Mesothelial cell of epicardium (in vitro differentiated cells): ENCODE measurements around the gene BMP2K. TPM values are rescaled to one million over a fixed set of nuclear protein-coding genes. Genes with fewer than 3 reads are reported as not detected.
"Not testable (repeated sequence)": the region's sequence is repeated elsewhere in the genome, so short reads cannot be mapped to it uniquely, and the experiment has no call there.

Source experiments
- DNase-seq, 2 experiments: peaks; one replicate each; pipeline ENCODE4 v3.0.0; 2021; ENCODE audit warnings: low spot score in 2 of 2; ENCODE audit not compliant: unreplicated experiment in 2 of 2
- H3K27ac Mint-ChIP-seq: 2 replicates; pipeline ENCODE4 v1.8.0; 2021; ENCODE audit warnings: mixed read lengths
- H3K27me3 Mint-ChIP-seq: 2 replicates; pipeline ENCODE4 v1.8.0; 2021; ENCODE audit warnings: low read depth, mixed read lengths
- H3K36me3 Mint-ChIP-seq: 2 replicates; pipeline ENCODE4 v1.8.0; 2021; ENCODE audit warnings: mixed read lengths
- H3K4me1 Mint-ChIP-seq: 2 replicates; pipeline ENCODE4 v1.8.0; 2021; ENCODE audit warnings: mixed read lengths
- H3K4me3 Mint-ChIP-seq: 2 replicates; pipeline ENCODE4 v1.8.0; 2021; ENCODE audit warnings: mild to moderate bottlenecking, moderate library complexity, mixed read lengths
- H3K9me3 Mint-ChIP-seq: 2 replicates; pipeline ENCODE4 v1.8.0; 2021; ENCODE audit warnings: mixed read lengths
- CTCF ChIP-seq: fragments of 200-600 bp; sonication (generic); IDR thresholded peaks from one replicate; pipeline ENCODE4 v1.5.0; 2021; ENCODE audit warnings: antibody characterized with exemption; ENCODE audit not compliant: unreplicated experiment
- total RNA-seq: library from RNA; stranded (reverse); gene quantifications from 3 replicates; pipeline ENCODE4 v1.2.1, GENCODE V29; 2021

The BMP2K gene
- total RNA-seq, 1 donor from 2014 or later: 23.2 TPM

DNA sequence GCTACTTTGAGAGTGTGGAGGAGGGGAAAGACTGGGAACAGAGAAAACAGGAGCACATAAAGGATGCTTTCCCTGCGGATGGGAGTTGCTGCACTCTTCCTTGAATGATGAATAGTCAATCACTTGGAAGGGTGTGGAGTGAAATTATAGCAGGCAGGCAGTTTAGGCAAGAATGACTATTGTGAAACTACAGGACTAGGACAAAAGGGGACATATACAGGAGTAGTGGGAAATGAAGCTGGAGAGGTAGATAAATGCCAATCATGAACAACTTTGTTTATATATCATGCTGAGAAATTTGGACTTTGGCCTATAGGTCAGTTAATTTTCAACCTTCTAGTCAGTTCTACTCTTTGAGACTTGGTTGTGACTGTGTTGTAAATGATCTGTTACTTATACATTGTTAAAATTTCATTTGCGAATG, 86.2 kb downstream of the BMP2K start:
- TF ChIP-seq CTCF: no peak
- H3K4me1 Mint-ChIP-seq: peaks cover 1% of the 10 kb centered on the region
- H3K27ac Mint-ChIP-seq: no peak overlapping the region

GRCh38 chr4:78863254-78863869, 87.2 kb downstream of the BMP2K start:
- TF ChIP-seq CTCF: no peak
- no peak for DNase-seq
- Mint-ChIP-seq H3K9me3 (no peaks in the 10 kb centered on the region), H3K27me3 (no peaks in the 10 kb centered on the region), H3K4me3 (no peak overlapping the region), H3K27ac (no peak overlapping the region), H3K4me1 (peaks cover 1% of the 10 kb centered on the region), H3K36me3 (peaks cover 4% of the 10 kb centered on the region)

More for the DNA sequence above, 86.2 kb downstream of the BMP2K start:
- no peaks in the 10 kb centered on the region for H3K36me3 Mint-ChIP-seq
- H3K9me3 Mint-ChIP-seq: no peaks in the 10 kb centered on the region
- H3K27me3 Mint-ChIP-seq: no peaks in the 10 kb centered on the region
- H3K4me3 Mint-ChIP-seq: no peak overlapping the region
- DNase-seq: no peak

- Mint-ChIP-seq H3K27me3 (no peaks in the 10 kb centered on the region), H3K4me3 (no peak overlapping the region), H3K9me3 (no peaks in the 10 kb centered on the region), H3K4me1 (peaks cover 1% of the 10 kb centered on the region), H3K36me3 (peaks cover 6% of the 10 kb centered on the region), H3K27ac (no peak overlapping the region)
- DNase-seq: no peak
- TF ChIP-seq CTCF: no peak
Observed at GRCh38 chr4:78863991-78864390, 87.8 kb downstream of the BMP2K start.

GRCh38 chr4:78864405-78865024, 88.4 kb downstream of the BMP2K start:
- TF ChIP-seq CTCF: peak; percentile 77
- H3K27me3 Mint-ChIP-seq: no peaks in the 10 kb centered on the region
- no peaks in the 10 kb centered on the region for H3K9me3 Mint-ChIP-seq
- peaks cover 6% of the 10 kb centered on the region for H3K36me3 Mint-ChIP-seq
- H3K27ac Mint-ChIP-seq: no peak overlapping the region
- no peak overlapping the region for H3K4me3 Mint-ChIP-seq
- no peak for DNase-seq
- H3K4me1 Mint-ChIP-seq: peaks cover 1% of the 10 kb centered on the region

DNA sequence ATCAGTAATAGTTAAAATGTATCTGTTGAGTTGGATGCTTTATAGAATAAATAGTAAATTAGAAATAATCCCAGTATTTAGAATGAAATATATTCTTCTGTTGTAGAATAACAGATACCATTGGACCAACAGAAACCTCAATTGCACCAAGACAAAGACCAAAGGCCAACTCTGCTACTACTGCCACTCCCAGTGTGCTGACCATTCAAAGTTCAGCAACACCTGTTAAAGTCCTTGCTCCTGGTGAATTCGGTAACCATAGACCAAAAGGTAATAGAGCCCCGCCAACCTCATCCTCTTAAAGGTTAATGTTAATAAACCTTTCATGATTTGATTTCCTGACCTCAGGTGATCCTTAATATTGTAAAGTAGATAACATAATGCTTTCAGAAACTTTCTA, 89.3 kb downstream of the BMP2K start:
- H3K4me3 Mint-ChIP-seq: no peak overlapping the region
- no peaks in the 10 kb centered on the region for H3K27me3 Mint-ChIP-seq
- no peak overlapping the region for H3K27ac Mint-ChIP-seq
- no peaks in the 10 kb centered on the region for H3K9me3 Mint-ChIP-seq
- no peak for DNase-seq
- H3K36me3 Mint-ChIP-seq: peaks cover 6% of the 10 kb centered on the region
- peaks cover 1% of the 10 kb centered on the region for H3K4me1 Mint-ChIP-seq
- no peak for TF ChIP-seq CTCF

- DNase-seq, H3K9me3 Mint-ChIP-seq, H3K4me1 Mint-ChIP-seq, H3K27me3 Mint-ChIP-seq, H3K4me3 Mint-ChIP-seq, H3K27ac Mint-ChIP-seq: not testable (repeated sequence)
- H3K36me3 Mint-ChIP-seq: peaks cover 22% of the 10 kb centered on the region
Observed at GRCh38 chr4:78868712-78869111, 92.6 kb downstream of the BMP2K start.
